Activated T-helper 9 cell treated with anti-CD3 and anti-CD28 coated beads, Interleukin-2, amount 50 U/mL, for 16 hours (primary cell): ENCODE data around the gene LSS.
"Not testable (repeated sequence)": the region's sequence is repeated elsewhere in the genome, so short reads cannot be mapped to it uniquely, and the experiment has no call there.

Experiments
- DNase-seq: peaks from one replicate; pipeline ENCODE4 v3.0.0-alpha.2; 2020; ENCODE audit warnings: low read depth

Gene LSS

GRCh38 chr21:46205166-46205565 lies 23.4 kb downstream of the LSS start:
- no peak for DNase-seq

GRCh38 chr21:46203203-46203600 lies 25.4 kb downstream of the LSS start:
- DNase-seq = no peak

- no peak for DNase-seq
These were observed 25.9 kb downstream of the LSS start for GRCh38 chr21:46202592-46203202.

- DNase-seq = not testable (repeated sequence)
These were observed 27.4 kb downstream of the LSS start for GRCh38 chr21:46200877-46201803.

GRCh38 chr21:46199436-46200373 lies 28.9 kb downstream of the LSS start:
- no peak for DNase-seq

GRCh38 chr21:46196733-46197132 lies 31.8 kb downstream of the LSS start:
- no peak for DNase-seq

- DNase-seq = no peak
These were observed 32.9 kb downstream of the LSS start for GRCh38 chr21:46195595-46196195.

GRCh38 chr21:46194374-46195334 lies 33.9 kb downstream of the LSS start:
- DNase-seq = no peak

- no peak for DNase-seq
These were observed 34.7 kb downstream of the LSS start for GRCh38 chr21:46193829-46194373.

- no peak for DNase-seq
These were observed 36.6 kb downstream of the LSS start for GRCh38 chr21:46191686-46192575.

GRCh38 chr21:46191257-46191685 lies 37.3 kb downstream of the LSS start:
- no peak for DNase-seq

- no peak for DNase-seq
These were observed 38.0 kb downstream of the LSS start for GRCh38 chr21:46190491-46191131.

GRCh38 chr21:46189959-46190490 lies 38.5 kb downstream of the LSS start:
- no peak for DNase-seq

- no peak for DNase-seq
These were observed 39.2 kb downstream of the LSS start for GRCh38 chr21:46189213-46189958.

- no peak for DNase-seq
These were observed 40.1 kb downstream of the LSS start for GRCh38 chr21:46188226-46189212.

GRCh38 chr21:46187814-46188213 lies 40.8 kb downstream of the LSS start:
- no peak for DNase-seq

- DNase-seq = no peak
These were observed 41.3 kb downstream of the LSS start for GRCh38 chr21:46187261-46187660.
